Measurements from ENCODE around the gene HMSD.
A peak's percentile ranks its signal among the peaks of the same experiment; 100 is the strongest.
"Not testable (repeated sequence)": the region's sequence is repeated elsewhere in the genome, so short reads cannot be mapped to it uniquely, and the experiment has no call there.

HMSD gene

DNA sequence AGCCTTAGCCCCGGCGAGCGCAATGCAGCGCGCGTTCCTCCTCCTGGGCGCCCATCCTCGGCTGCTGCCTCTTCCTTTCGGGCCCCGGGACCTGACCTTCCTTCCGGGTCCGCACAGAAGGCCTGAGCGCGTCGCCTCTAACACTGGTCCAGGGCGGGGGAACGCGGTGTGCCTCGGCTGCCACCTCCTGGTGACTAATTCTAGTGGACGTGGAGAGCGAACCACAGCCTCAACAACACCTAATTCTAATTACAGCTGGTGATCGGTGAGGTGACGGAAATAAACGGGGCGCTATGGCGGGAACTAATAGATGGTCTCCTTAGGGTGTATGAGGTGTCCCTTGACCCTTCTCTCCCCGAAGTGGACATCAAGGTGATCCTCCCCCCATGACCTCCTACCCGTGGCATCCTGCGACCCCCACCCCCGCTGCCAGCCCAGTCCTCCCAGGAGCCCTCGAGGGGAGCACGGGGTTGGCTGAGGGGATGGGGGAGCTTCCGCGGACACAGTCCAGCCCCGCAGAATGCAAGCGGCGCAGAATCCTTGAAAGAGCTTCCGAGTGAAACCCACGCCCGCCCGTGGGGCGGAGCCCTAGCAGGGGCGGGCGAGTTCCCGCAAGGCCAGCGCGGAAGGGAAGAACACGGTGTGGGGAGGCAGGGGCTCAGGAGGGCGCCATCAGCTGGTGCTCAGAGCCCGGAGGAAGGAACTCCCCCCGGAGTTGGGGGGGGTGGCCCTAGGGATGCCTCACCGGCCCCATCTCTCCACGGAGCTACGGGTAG lies 12.8 kb upstream of the HMSD start:
- peak; percentile 52 to 58 for DNase-seq (ENCODE audit: low spot score in 2 of 2)
- Mint-ChIP-seq H3K36me3 (no peaks in the 10 kb centered on the region), H3K27me3 (peaks cover 3% of the 10 kb centered on the region), H3K4me3 (no peak overlapping the region), H3K9me3 (no peaks in the 10 kb centered on the region), H3K4me1 (peaks cover 2% of the 10 kb centered on the region), H3K27ac (no peak overlapping the region)
- ATAC-seq (ENCODE audit: low read depth) = peak; percentile 93

DNA sequence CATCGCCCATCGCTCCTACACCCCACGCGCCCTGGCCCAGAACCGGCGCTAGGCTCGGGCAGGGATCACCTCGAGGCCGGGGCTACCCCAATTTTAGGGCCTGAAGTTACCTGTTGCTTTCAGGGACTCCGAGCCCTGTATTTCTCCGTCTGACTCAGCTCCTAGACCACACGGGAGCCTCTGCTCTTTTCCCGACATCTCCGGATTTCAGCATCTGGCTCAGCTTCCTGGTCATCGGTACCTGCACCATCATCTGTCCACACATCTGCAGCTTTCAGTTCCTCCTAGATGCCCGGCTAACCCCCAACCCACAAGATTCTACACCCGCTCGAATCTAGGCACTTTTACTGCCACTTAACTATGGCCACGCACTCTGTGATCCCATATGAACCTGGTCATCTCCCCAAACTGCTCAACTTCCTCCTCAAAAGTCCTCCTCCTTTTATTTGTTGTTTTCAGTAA lies 12.1 kb upstream of the HMSD start:
- Mint-ChIP-seq H3K27ac (no peak overlapping the region), H3K9me3 (no peaks in the 10 kb centered on the region), H3K36me3 (no peaks in the 10 kb centered on the region), H3K4me1 (peaks cover 2% of the 10 kb centered on the region), H3K4me3 (no peak overlapping the region), H3K27me3 (peaks cover 8% of the 10 kb centered on the region)
- ATAC-seq (ENCODE audit: low read depth) (no peak), DNase-seq (ENCODE audit: low spot score in 2 of 2) (no peak)

DNA sequence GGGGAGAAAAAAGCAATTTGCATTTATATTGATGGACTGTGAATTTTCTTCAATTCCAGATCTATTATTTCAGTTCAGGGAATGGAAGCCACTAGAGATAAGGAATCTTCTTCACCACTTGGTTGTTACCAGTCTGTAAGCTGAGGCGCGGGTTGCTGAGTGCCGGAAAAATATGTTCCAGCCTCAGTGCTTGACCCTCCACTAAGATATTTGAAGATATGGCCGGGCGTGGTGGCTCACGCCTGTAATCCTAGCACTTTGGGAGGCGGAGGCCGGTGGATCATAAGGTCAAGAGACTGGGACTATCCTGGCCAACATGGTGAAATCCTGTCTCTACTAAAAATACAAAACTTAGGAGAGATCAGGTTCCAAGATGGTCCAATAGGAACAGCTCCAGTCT lies 9.1 kb upstream of the HMSD start:
- ATAC-seq (ENCODE audit: low read depth) = no peak
- peaks cover 2% of the 10 kb centered on the region for H3K4me1 Mint-ChIP-seq
- H3K36me3 Mint-ChIP-seq = no peaks in the 10 kb centered on the region
- DNase-seq (ENCODE audit: low spot score in 2 of 2) = no peak
- no peak overlapping the region for H3K4me3 Mint-ChIP-seq
- no peaks in the 10 kb centered on the region for H3K9me3 Mint-ChIP-seq
- peaks cover 15% of the 10 kb centered on the region for H3K27me3 Mint-ChIP-seq
- no peak overlapping the region for H3K27ac Mint-ChIP-seq

DNA sequence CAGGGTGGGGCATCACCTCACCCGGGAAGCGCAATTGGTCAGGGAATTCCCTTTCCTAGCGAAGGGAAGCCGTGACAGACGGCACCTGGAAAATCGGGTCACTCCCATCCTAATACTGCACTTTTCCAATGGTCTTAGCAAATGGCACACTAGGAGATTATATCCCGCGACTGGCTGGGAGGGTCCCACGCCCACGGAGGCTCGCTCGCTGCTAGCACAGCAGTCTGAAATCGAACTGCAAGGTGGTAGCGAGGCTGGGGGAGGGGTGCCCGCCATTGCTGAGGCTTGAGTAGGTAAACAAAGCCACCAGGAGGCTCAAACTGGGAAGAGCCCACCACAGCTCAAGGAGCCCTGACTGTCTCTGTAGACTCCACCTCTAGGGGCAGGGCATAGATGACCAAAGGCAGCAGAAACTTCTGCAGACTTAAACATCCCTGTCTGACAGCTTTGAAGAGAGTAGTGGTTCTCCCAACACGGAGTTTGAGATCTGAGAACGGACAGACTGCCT lies 8.5 kb upstream of the HMSD start:
- not testable (repeated sequence) for ATAC-seq (ENCODE audit: low read depth); H3K36me3 Mint-ChIP-seq; H3K4me3 Mint-ChIP-seq; H3K27ac Mint-ChIP-seq; H3K4me1 Mint-ChIP-seq; H3K9me3 Mint-ChIP-seq; DNase-seq (ENCODE audit: low spot score in 2 of 2)
- peaks cover 15% of the 10 kb centered on the region for H3K27me3 Mint-ChIP-seq

GRCh38 chr18:63947051-63947790 lies 1.9 kb upstream of the HMSD start:
- H3K4me1 Mint-ChIP-seq = peaks cover 19% of the 10 kb centered on the region
- peaks cover 3% of the 10 kb centered on the region for H3K9me3 Mint-ChIP-seq
- H3K27ac Mint-ChIP-seq = no peak overlapping the region
- DNase-seq (ENCODE audit: low spot score in 2 of 2) (no peak), ATAC-seq (ENCODE audit: low read depth) (no peak)
- peaks cover 7% of the 10 kb centered on the region for H3K27me3 Mint-ChIP-seq
- no peak overlapping the region for H3K4me3 Mint-ChIP-seq
- H3K36me3 Mint-ChIP-seq = peaks cover 3% of the 10 kb centered on the region

DNA sequence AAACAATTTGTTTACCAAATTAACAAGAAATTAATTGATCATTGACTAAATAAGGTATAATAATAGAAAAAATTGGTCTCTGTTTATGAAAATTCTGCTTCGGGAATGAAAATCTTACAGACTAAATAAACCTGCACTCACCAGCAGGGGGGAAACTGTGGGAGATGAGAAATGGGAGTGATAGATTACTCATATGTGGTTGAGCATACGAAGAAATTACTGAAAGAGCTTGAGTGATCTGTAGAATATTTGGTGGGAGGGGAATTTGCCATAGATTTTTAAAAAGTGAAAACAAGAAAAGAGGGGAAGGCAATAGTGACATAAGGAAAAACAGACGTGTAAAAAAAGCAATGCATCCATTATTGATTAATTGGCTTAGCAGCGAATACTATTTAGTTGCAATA lies 2.2 kb downstream of the HMSD start:
- no peak overlapping the region for H3K27ac Mint-ChIP-seq

GRCh38 chr18:63953811-63954210 lies 4.7 kb downstream of the HMSD start:
- H3K4me1 Mint-ChIP-seq = peaks cover 11% of the 10 kb centered on the region
- no peak for DNase-seq (ENCODE audit: low spot score in 2 of 2)
- ATAC-seq (ENCODE audit: low read depth) = no peak
- H3K4me3 Mint-ChIP-seq = no peak overlapping the region
- peaks cover 3% of the 10 kb centered on the region for H3K36me3 Mint-ChIP-seq
- H3K9me3 Mint-ChIP-seq = peaks cover 3% of the 10 kb centered on the region
- H3K27me3 Mint-ChIP-seq = peaks cover 1% of the 10 kb centered on the region
- H3K27ac Mint-ChIP-seq = no peak overlapping the region

More for the DNA sequence above, 2.2 kb downstream of the HMSD start:
- peaks cover 3% of the 10 kb centered on the region for H3K9me3 Mint-ChIP-seq
- no peak overlapping the region for H3K4me3 Mint-ChIP-seq
- peaks cover 3% of the 10 kb centered on the region for H3K36me3 Mint-ChIP-seq
- H3K4me1 Mint-ChIP-seq = peaks cover 19% of the 10 kb centered on the region
- DNase-seq (ENCODE audit: low spot score in 2 of 2) (no peak), ATAC-seq (ENCODE audit: low read depth) (no peak)
- peaks cover 1% of the 10 kb centered on the region for H3K27me3 Mint-ChIP-seq

GRCh38 chr18:63956755-63957154 lies 7.7 kb downstream of the HMSD start:
- Mint-ChIP-seq H3K4me1 (no peaks in the 10 kb centered on the region), H3K9me3 (no peaks in the 10 kb centered on the region), H3K27me3 (peaks cover 3% of the 10 kb centered on the region), H3K36me3 (no peaks in the 10 kb centered on the region), H3K4me3 (no peak overlapping the region), H3K27ac (no peak overlapping the region)
- DNase-seq (ENCODE audit: low spot score in 2 of 2) (no peak), ATAC-seq (ENCODE audit: low read depth) (no peak)

DNA sequence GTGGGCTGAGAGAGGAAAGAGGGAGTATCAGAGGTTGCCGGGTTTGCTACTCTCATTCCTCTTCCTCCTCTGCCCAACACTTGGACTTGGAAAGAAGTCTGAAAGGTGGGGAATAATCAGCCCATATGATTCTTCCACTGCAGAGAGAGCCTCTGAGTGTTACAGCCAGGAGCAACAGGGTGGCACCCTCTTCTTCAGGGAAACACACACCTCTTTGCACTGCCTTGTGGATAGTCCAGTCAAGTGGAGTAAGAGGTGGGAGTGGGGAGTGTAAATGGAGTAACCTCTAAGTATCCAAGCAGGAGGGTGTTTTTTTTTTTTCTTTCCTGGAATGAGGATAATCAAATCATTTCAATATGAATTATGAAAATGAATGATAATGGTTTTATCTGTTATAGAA lies 11.8 kb downstream of the HMSD start:
- DNase-seq (ENCODE audit: low spot score in 2 of 2) (no peak), ATAC-seq (ENCODE audit: low read depth) (no peak)
- H3K4me1 Mint-ChIP-seq = peaks cover 7% of the 10 kb centered on the region
- no peaks in the 10 kb centered on the region for H3K9me3 Mint-ChIP-seq
- H3K27me3 Mint-ChIP-seq = peaks cover 6% of the 10 kb centered on the region
- no peaks in the 10 kb centered on the region for H3K36me3 Mint-ChIP-seq
- no peak overlapping the region for H3K4me3 Mint-ChIP-seq
- no peak overlapping the region for H3K27ac Mint-ChIP-seq

DNA sequence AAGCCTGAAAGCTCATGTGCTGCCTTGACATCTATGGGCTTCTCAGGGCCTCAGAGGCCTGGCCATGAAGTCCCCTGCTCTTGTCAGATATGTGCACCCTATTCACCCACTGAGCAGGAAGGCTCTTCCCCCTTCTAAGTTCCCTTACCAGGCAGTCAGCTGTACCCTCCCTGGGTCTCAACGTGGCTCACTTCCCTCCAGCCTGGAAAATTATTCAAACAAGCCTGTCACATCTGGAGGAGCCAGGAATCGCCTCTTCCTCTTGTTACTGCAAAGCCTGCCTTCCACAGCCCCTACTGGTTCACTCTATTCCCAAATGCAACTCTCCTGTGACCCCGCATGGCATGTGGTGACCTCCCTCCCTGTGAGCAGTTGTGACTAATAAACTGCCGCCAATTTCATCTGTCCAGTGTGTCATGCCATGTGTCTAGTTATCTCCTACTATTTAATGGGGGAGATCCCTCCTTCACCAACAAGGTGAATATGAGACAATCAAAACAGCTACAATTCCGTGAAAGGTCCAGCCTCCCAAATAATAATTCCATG lies 12.4 kb downstream of the HMSD start:
- DNase-seq (ENCODE audit: low spot score in 2 of 2) = no peak
- no peaks in the 10 kb centered on the region for H3K9me3 Mint-ChIP-seq
- H3K36me3 Mint-ChIP-seq = no peaks in the 10 kb centered on the region
- no peak overlapping the region for H3K27ac Mint-ChIP-seq
- H3K4me1 Mint-ChIP-seq = peaks cover 7% of the 10 kb centered on the region
- H3K4me3 Mint-ChIP-seq = no peak overlapping the region
- H3K27me3 Mint-ChIP-seq = peaks cover 4% of the 10 kb centered on the region
- no peak for ATAC-seq (ENCODE audit: low read depth)

GRCh38 chr18:63962137-63962536 lies 13.0 kb downstream of the HMSD start:
- H3K9me3 Mint-ChIP-seq = no peaks in the 10 kb centered on the region
- H3K27ac Mint-ChIP-seq = no peak overlapping the region
- peaks cover 7% of the 10 kb centered on the region for H3K4me1 Mint-ChIP-seq
- no peak overlapping the region for H3K4me3 Mint-ChIP-seq
- H3K27me3 Mint-ChIP-seq = peaks cover 4% of the 10 kb centered on the region
- no peaks in the 10 kb centered on the region for H3K36me3 Mint-ChIP-seq
- ATAC-seq (ENCODE audit: low read depth) (no peak), DNase-seq (ENCODE audit: low spot score in 2 of 2) (no peak)

GRCh38 chr18:63963615-63964256 lies 14.6 kb downstream of the HMSD start:
- Mint-ChIP-seq H3K4me3 (no peak overlapping the region), H3K4me1 (peaks cover 7% of the 10 kb centered on the region), H3K9me3 (no peaks in the 10 kb centered on the region), H3K27ac (no peak overlapping the region), H3K27me3 (peaks cover 4% of the 10 kb centered on the region), H3K36me3 (no peaks in the 10 kb centered on the region)
- ATAC-seq (ENCODE audit: low read depth) = peak; percentile 85
- peak in 1 of 2 donors; percentile 47 for DNase-seq (ENCODE audit: low spot score in 2 of 2)

DNA sequence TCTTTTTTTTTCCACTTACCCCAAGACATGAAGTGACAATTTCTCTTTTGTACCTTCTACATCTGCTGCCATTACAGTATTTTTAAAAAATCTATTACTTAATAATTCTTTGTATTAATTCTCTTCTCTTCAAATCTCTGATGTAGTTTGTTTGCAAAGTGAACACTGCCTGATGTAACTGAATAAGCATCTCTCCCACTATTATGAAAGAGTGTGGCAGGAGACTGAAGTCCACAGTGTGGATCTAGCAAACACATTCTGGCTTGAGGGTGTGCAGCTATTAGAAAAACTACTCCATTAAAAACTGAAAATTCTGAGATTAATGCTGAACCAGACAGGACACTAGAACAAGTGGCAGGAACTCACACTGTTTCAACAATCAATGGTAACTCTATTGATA lies 15.8 kb downstream of the HMSD start:
- DNase-seq (ENCODE audit: low spot score in 2 of 2) = no peak
- no peaks in the 10 kb centered on the region for H3K9me3 Mint-ChIP-seq
- no peak overlapping the region for H3K4me3 Mint-ChIP-seq
- H3K27me3 Mint-ChIP-seq = peaks cover 4% of the 10 kb centered on the region
- ATAC-seq (ENCODE audit: low read depth) = no peak
- H3K27ac Mint-ChIP-seq = no peak overlapping the region
- peaks cover 18% of the 10 kb centered on the region for H3K4me1 Mint-ChIP-seq
- H3K36me3 Mint-ChIP-seq = no peaks in the 10 kb centered on the region
